HFFc6 (cell line): ENCODE measurements around the gene TXNRD1. TPM values are rescaled to one million over a fixed set of nuclear protein-coding genes. Genes with fewer than 3 reads are reported as not detected.

Experiments used
- DNase-seq: peaks from one replicate; pipeline ENCODE4 v3.0.0-alpha.2; 2018
- H3K27ac Mint-ChIP-seq: 2 replicates; pipeline ENCODE4 v1.8.0; 2020; ENCODE audit warnings: mild to moderate bottlenecking, mixed read lengths
- H3K27me3 Mint-ChIP-seq: 2 replicates; pipeline ENCODE4 v1.8.0; 2021; ENCODE audit warnings: mild to moderate bottlenecking, moderate library complexity, mixed read lengths; ENCODE audit not compliant: insufficient read depth
- H3K36me3 Mint-ChIP-seq: 2 replicates; pipeline ENCODE4 v1.8.0; 2021; ENCODE audit warnings: low read depth, mixed read lengths
- H3K4me1 Mint-ChIP-seq: 2 replicates; pipeline ENCODE4 v1.8.0; 2020; ENCODE audit warnings: low read depth, mixed read lengths
- H3K4me3 Mint-ChIP-seq: 2 replicates; pipeline ENCODE4 v1.8.0; 2020; ENCODE audit warnings: mild to moderate bottlenecking, moderate library complexity, mixed read lengths
- H3K9me3 Mint-ChIP-seq: 2 replicates; pipeline ENCODE4 v1.8.0; 2020; ENCODE audit warnings: mild to moderate bottlenecking, mixed read lengths
- total RNA-seq, 6 experiments: library from RNA; stranded (reverse); fragmentation: NEBNext Ultra II Directional; extraction: Animal tissue kit (Norgen Biotek cat#: 25700); gene quantifications; 2 replicates in 1 of 6; 3 replicates in 5 of 6; pipeline ENCODE4 v1.2.3, GENCODE V29; 2021
- TF ChIP-seq, protein P1 (sequence below): fragments of 200-600 bp; sonication (generic); IDR thresholded peaks from 2 replicates; pipeline ENCODE4 v1.5.0; 2021; ENCODE audit warnings: antibody characterized with exemption, mild to moderate bottlenecking

Gene TXNRD1
- total RNA-seq, 6 experiments from 2014 or later: 468 to 851 (median 784) TPM

DNA sequence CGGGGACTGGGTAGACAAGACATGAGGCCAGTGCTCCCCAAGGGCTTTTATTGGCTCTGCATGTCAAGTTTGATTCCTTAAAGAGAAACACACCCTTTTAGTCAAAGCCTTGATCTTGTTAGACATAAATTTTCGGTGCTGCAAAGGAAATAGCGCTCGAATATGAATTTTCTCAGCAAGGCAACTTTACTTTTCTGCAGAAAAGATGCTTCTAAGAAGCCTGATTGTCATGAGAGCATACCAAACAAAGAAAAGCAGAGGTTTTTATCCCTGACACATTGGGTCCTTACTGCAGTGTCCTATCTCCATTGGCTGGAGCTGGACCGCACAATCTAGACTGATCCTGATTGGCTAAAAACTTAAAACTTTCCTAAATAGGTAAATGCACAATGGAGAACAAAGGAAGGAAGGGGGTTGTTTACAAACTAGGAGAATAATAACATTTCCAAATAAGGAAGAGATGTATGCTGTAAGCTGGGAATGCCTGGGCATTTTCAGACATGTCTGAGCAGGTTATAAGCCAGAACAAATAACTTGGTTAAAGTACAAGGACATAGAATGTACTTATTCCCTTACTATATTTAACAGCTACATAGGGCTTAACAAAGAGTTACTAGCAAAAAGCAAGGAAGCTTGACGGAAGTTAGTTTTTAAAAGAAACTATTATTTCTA, 17.2 kb downstream of the TXNRD1 start:
- no peaks in the 10 kb centered on the region for H3K27me3 Mint-ChIP-seq

DNA sequence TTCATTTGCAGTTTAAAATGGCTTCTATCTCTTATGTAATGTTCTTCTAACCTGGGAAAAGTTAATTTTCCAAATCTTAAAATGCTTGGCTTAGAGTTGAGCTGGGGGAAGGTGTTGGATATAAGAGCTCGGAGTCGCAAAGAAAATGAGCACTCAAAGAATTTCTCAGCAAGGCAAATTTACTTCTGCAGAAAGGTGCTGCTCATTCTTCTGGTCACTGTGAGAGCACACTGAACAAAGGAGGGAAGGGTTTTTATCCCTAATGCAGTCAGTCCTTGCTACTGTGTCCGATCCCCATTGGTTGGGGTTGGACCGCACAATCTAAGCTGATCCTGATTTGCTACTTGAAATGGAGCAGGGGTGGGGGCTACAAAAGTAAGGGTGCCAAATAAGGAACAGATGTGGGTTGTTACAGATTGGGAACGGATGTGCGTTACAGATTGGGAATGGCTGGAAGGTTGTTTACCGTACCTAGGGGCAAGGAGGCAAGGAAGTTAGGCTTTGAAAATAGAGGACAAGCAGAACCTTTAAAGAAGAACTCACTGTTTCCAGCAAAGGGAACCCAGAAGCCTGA, 19.4 kb downstream of the TXNRD1 start:
- Mint-ChIP-seq H3K27me3 (no peaks in the 10 kb centered on the region), H3K4me3 (no peak overlapping the region), H3K27ac (no peak overlapping the region), H3K36me3 (peaks cover 37% of the 10 kb centered on the region), H3K9me3 (peaks cover 47% of the 10 kb centered on the region), H3K4me1 (no peaks in the 10 kb centered on the region)
- TF ChIP-seq, protein P1, sequence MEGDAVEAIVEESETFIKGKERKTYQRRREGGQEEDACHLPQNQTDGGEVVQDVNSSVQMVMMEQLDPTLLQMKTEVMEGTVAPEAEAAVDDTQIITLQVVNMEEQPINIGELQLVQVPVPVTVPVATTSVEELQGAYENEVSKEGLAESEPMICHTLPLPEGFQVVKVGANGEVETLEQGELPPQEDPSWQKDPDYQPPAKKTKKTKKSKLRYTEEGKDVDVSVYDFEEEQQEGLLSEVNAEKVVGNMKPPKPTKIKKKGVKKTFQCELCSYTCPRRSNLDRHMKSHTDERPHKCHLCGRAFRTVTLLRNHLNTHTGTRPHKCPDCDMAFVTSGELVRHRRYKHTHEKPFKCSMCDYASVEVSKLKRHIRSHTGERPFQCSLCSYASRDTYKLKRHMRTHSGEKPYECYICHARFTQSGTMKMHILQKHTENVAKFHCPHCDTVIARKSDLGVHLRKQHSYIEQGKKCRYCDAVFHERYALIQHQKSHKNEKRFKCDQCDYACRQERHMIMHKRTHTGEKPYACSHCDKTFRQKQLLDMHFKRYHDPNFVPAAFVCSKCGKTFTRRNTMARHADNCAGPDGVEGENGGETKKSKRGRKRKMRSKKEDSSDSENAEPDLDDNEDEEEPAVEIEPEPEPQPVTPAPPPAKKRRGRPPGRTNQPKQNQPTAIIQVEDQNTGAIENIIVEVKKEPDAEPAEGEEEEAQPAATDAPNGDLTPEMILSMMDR: no peak
- no peak for DNase-seq

More for the DNA sequence above, 17.2 kb downstream of the TXNRD1 start:
- Mint-ChIP-seq H3K4me3 (no peak overlapping the region), H3K27ac (no peak overlapping the region), H3K9me3 (peaks cover 47% of the 10 kb centered on the region), H3K4me1 (peaks cover under 1% of the 10 kb centered on the region), H3K36me3 (peaks cover 37% of the 10 kb centered on the region)
- TF ChIP-seq, protein P1: no peak
- no peak for DNase-seq

DNA sequence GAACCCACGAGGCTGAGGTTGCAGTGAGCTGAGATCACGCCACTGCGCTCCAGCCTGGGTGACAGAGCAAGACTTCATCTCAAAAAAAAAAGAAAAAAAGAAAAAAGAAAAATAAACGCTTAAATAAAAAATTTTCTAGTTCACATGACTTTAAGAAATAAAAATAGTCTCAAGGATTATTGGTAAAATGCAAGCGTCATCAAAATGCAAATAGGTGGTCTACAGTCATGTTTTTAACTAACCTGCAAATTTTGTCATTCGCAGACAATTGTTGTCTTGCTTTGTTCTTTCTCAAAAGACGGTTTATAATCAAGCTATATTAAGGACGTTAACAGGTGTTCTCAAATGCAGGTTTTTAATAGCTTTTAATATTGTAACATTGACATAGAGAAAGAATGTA, 22.4 kb downstream of the TXNRD1 start:
- Mint-ChIP-seq H3K4me3 (no peak overlapping the region), H3K27me3 (no peaks in the 10 kb centered on the region), H3K4me1 (no peaks in the 10 kb centered on the region), H3K9me3 (peaks cover 36% of the 10 kb centered on the region), H3K27ac (no peak overlapping the region), H3K36me3 (peaks cover 22% of the 10 kb centered on the region)
- DNase-seq: no peak
- TF ChIP-seq, protein P1: no peak

DNA sequence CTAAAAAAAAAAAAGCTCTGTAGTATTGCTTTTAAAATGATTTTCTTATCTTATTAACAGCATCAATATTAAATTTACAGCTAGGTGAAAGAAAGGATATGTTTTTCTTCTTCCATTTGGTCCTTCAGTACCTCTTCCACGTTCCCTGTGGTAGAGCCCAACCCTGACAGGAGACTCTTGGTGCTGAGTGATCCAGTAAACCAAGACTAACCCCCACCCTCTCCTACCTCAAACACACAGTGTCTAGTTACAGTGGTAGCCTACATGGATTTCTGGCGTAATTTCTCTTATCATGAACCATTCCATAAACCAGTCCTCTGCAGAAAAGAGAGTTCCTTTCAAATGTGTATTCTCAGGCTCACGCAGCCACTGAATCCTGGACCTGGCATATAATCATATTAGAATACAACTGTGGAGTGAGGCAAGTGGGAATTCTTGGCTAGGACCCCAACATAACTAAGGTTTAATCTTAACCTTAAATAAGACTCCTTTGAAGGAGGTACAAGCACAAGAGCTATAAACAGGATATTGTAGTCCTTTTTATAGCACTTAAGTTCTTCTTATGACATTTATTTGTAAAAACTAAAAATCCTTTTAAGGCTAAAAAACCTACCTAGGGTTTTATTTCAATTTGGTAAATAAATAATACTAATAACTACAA, 27.1 kb downstream of the TXNRD1 start:
- peaks cover 15% of the 10 kb centered on the region for H3K4me1 Mint-ChIP-seq
- DNase-seq: no peak
- TF ChIP-seq, protein P1: no peak
- H3K27me3 Mint-ChIP-seq: no peaks in the 10 kb centered on the region
- no peaks in the 10 kb centered on the region for H3K36me3 Mint-ChIP-seq
- H3K27ac Mint-ChIP-seq: no peak overlapping the region
- no peak overlapping the region for H3K4me3 Mint-ChIP-seq
- H3K9me3 Mint-ChIP-seq: no peaks in the 10 kb centered on the region

DNA sequence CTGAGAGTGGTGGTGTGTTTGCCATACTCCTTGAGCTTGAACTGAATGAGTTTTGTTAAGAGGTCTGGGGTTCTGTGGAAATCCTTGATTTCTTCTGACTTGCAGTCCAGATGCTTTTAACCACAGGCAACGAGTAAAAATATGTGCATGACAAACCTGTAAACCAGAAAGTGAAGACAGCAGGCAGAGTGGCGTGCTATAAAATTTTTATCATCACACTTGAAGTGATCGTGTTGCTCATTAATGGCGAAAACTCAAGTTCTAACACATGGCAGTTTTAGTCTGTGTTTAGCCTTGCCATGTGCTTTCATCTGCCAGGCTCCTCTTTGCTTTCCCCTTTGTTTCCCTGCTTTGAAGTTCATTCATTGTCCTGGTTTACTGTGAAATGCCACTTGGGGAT, 28.0 kb downstream of the TXNRD1 start:
- TF ChIP-seq, protein P1: no peak
- Mint-ChIP-seq H3K4me3 (no peak overlapping the region; the same call in 1 of the 2 replicates), H3K27me3 (no peaks in the 10 kb centered on the region), H3K9me3 (no peaks in the 10 kb centered on the region), H3K4me1 (peaks cover 15% of the 10 kb centered on the region), H3K27ac (no peak overlapping the region), H3K36me3 (no peaks in the 10 kb centered on the region)
- peak; percentile 8 for DNase-seq
